ENCODE data around the gene MRPL48.
"Not testable (repeated sequence)": the region's sequence is repeated elsewhere in the genome, so short reads cannot be mapped to it uniquely, and the experiment has no call there.

MRPL48 gene

DNA sequence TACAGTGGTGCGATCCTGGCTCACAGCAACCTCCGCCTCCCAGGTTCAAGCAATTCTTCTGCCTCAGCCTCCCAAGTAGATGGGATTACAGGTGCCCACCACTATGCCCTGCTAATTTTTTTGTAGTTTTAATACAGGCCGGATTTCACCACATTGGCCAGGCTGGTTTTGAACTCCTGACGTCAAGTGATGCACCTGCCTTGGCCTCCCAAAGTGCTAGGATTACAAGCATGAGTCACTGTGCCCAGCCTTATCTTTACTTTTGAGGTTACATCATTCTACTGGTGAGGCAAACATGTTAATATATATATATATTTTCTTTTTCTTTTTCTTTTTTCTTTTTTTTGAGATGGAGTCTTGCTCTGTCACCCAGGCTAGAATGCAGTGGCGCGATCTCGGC, 16.9 kb upstream of the MRPL48 start:
- in situ Hi-C loops (cut with HindIII; ENCODE audit: low sequenced_read_pairs): not testable (repeated sequence)

GRCh38 chr11:73779084-73779902, 8.4 kb upstream of the MRPL48 start:
- in situ Hi-C loops (cut with HindIII; ENCODE audit: low sequenced_read_pairs): no loop called here

DNA sequence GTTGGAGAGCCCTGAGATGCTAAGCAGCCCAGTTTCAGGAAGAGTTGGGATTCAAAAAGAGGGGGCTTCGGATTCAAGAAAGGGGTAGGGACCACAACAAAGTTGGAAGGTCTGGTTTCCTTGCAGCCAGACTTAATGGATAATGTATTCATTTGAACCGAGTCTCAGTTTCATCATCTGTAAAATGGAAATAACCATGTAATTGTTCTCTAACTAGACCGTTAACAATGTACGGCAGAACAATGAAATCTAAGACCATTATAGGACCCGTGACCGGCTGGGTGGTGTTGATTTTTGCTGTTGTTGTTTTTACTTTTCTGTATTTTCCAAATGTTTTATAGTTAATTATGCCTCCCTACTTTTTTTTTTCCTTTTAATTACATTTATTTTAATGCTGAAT, 6.4 kb upstream of the MRPL48 start:
- in situ Hi-C loops (cut with HindIII; ENCODE audit: low sequenced_read_pairs): no loop called here

- in situ Hi-C loops (cut with HindIII; ENCODE audit: low sequenced_read_pairs): no loop called here
Observed at GRCh38 chr11:73783483-73784020, 4.1 kb upstream of the MRPL48 start.

DNA sequence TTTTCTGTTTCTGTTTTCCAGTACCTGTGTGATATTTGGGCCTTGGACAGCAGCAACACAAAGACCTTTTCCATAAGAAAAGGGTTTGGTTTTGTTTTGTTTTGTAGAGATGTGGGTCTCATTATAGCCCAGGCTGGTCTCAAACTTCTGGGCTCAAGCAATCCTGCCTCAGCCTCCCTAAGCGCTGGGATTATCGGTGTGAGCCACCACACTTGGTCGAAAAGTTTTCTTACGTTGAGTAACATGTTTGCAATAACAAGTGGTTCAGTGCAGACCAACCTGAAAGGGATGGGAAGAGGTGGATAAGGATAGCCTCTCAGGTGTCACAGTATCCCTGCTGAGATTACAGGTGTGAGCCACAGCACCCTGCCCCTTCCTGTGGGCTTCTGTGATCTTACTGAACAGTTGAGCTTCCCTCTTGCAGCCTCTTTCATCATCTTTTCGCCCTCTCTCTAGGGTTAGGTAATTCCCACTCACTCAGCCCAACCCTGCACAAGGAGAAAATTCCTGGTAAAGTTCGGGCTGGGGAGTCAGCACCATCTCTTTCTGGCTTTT, 3.5 kb upstream of the MRPL48 start:
- in situ Hi-C loops (cut with HindIII; ENCODE audit: low sequenced_read_pairs): no loop called here

GRCh38 chr11:73784734-73785133, 2.9 kb upstream of the MRPL48 start:
- in situ Hi-C loops (cut with HindIII; ENCODE audit: low sequenced_read_pairs): no loop called here

GRCh38 chr11:73785467-73785866, 2.2 kb upstream of the MRPL48 start:
- in situ Hi-C loops (cut with HindIII; ENCODE audit: low sequenced_read_pairs): not testable (repeated sequence)

GRCh38 chr11:73787051-73787642, 527 bp upstream of the MRPL48 start:
- in situ Hi-C loops (cut with HindIII; ENCODE audit: low sequenced_read_pairs): no loop called here

DNA sequence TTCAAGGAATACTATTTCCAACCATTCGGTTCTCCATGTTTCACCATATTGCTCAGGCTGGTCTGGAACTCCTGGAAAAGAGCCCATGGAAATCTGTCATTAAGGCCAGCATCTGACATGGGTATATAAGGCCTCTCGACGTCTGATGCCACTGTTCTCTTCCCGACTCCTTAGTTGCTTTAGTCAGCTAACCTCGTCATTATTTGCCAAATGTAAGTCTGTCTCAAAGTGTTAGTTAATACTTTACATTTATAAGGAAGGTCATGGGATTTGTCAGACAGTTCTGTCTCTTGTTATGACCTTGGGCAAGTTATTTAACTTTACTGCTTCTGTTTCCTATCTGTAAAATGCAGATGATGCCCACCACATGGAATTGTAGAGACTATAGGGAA, 1.6 kb downstream of the MRPL48 start:
- in situ Hi-C loops (cut with HindIII; ENCODE audit: low sequenced_read_pairs): no loop called here

GRCh38 chr11:73792584-73792983, 4.9 kb downstream of the MRPL48 start:
- in situ Hi-C loops (cut with HindIII; ENCODE audit: low sequenced_read_pairs): no loop called here

GRCh38 chr11:73795925-73796632, 8.4 kb downstream of the MRPL48 start:
- in situ Hi-C loops (cut with HindIII; ENCODE audit: low sequenced_read_pairs): no loop called here

- in situ Hi-C loops (cut with HindIII; ENCODE audit: low sequenced_read_pairs): no loop called here
Observed at GRCh38 chr11:73797457-73797856, 9.8 kb downstream of the MRPL48 start.

DNA sequence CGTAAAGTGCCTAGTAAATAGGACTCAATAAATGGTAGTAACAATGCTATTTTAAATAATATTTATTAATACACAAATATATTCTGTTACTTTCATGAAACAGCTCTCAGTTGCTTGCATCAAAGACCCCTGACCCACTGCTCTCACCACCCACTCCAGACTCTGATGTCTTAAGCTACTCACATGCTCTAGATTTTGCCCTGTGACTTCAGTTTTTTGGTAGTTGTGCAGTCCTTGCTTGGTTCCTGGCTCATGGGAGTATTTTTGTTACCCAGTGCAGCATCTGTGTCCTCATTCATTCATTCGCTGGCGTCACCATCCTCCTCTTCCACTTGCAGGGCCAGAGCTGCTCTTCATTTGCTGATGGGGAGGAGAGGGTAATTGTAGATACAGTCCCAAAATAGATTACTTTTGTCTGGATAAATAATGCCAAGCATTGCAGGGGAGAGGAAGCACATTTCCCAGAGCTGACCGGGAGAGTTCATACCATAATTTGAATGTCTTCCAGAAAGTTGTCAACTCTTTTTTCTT, 12.7 kb downstream of the MRPL48 start:
- in situ Hi-C loops (cut with HindIII; ENCODE audit: low sequenced_read_pairs): no loop called here

GRCh38 chr11:73801136-73801535, 13.5 kb downstream of the MRPL48 start:
- in situ Hi-C loops (cut with HindIII; ENCODE audit: low sequenced_read_pairs): no loop called here

DNA sequence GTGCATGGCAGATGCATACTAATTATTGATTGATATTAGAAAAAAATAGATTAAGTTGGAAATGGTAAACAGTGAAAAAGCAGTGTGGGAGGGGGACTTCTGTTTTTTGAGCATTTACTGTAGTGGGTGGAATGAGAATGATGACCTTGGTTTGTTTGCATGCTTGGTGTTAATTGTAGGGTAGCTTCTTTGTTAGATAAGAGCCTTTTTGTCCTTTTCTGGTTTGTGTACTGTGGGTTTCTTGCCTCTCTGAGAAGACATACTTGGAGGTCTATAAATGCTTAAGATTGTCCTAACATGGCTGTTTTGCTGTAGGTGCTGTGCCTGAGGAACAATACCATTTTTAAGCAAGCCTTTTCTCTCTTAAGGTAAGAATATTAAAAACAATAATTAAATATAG, 17.0 kb downstream of the MRPL48 start:
- in situ Hi-C loops (cut with HindIII; ENCODE audit: low sequenced_read_pairs): no loop called here

DNA sequence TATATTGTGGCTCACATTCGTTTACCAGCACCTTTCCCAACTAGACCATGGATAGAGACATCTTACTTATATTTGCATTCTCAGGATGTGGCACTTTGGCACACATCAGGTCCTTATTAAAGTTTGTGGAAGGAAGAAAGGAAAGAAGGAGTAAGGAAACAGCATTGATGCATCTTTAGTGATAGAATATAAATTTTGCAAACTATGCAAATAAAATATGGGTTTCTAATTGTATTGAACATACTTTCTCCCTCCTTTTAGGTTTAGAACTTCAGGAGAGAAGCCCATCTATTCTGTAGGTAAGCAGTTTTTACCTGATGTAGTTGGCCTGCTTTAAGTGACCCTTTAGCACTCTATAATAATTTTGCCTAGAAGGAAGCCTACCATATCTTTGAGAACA, 20.4 kb downstream of the MRPL48 start:
- in situ Hi-C loops (cut with HindIII; ENCODE audit: low sequenced_read_pairs): no loop called here

- in situ Hi-C loops (cut with HindIII; ENCODE audit: low sequenced_read_pairs): no loop called here
Observed at GRCh38 chr11:73810637-73811036, 23.0 kb downstream of the MRPL48 start.

DNA sequence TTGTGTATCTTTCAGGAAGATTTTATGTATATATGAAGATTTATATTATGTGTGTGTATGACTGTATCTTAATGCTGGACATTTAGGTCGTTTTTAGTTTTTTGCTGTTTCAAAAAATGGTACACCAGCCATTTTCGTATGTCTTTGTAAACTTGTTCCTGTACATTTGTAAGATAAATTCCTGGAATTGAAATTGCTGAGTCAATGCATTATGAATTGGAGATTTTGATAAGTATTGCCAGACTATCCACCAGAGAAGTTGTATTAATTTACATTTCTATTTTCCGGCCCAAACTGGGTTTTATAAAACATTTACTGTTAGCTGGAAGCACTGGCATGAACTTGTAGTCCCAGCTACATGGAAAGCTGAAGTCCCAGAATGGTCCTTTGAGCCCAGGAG, 24.6 kb downstream of the MRPL48 start:
- in situ Hi-C loops (cut with HindIII; ENCODE audit: low sequenced_read_pairs): no loop called here

DNA sequence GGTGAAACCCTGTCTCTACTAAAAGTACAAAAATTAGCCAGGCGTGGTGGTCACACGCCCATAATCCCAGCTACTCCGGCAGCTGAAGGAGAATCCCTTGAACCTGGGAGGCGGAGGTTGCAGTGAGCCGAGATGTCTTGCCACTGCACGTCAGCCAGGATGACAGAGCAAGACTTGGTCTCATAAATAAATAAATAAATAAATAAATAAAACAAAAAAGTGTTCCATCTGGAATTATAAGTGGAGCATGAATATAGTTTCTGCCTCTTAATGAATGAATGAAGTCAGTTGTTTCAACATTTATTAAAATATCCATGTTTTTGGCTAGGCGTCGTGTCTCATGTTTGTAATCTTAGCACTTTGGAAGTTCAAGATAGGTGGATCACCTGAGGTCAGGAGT, 27.1 kb downstream of the MRPL48 start:
- in situ Hi-C loops (cut with HindIII; ENCODE audit: low sequenced_read_pairs): no loop called here

- in situ Hi-C loops (cut with HindIII; ENCODE audit: low sequenced_read_pairs): no loop called here
Observed at GRCh38 chr11:73818846-73819245, 31.2 kb downstream of the MRPL48 start.

GRCh38 chr11:73830261-73830660, 42.6 kb downstream of the MRPL48 start:
- in situ Hi-C loops (cut with HindIII; ENCODE audit: low sequenced_read_pairs): no loop called here

All from DLD1 (cell line).